Caco-2 (cell line): ENCODE results near the gene GRIA1. TPM values are rescaled to one million over a fixed set of nuclear protein-coding genes. Genes with fewer than 3 reads are reported as not detected.

Experiments
- BruUV-seq: library from RNA; stranded (reverse); fragments of 400-500 nt; replicated peaks from 2 replicates; lab custom pipeline; 2021; lab: Mats Ljungman, UMichigan
- CTCF ChIA-PET: fragments of 300-600 bp; sonication (Branson Sonifier 250); formaldehyde crosslinking; loops from one replicate; lab custom pipeline; 2022; ENCODE audit warnings: antibody characterized with exemption; lab: Charles Lee
- POLR2A ChIA-PET: fragments of 300-600 bp; sonication (Branson Sonifier 250); formaldehyde crosslinking; loops from one replicate; lab custom pipeline; 2022; ENCODE audit warnings: antibody characterized with exemption; lab: Charles Lee
- DNase-seq, 2 experiments: peaks; one replicate each; pipeline versions ENCODE4 v3.0.0 to v3.0.0-alpha.2; 2020 to 2022
- H3K27me3 ChIP-seq: replicated peaks from 2 replicates; pipeline ENCODE4 v1.6.0; 2011; ENCODE audit warnings: low read length; ENCODE audit not compliant: control insufficient read depth, insufficient read depth
- H3K36me3 ChIP-seq: 2 replicates; pipeline ENCODE4 v1.5.1; 2011; ENCODE audit warnings: low read length; ENCODE audit not compliant: control insufficient read depth, insufficient read depth
- H3K4me1 ChIP-seq: fragments of 250-450 bp; sonication (Bioruptor Pico); 2 replicates; pipeline ENCODE4 v1.5.1; 2020; ENCODE audit warnings: mild to moderate bottlenecking
- H3K4me3 ChIP-seq: 2 replicates; pipeline ENCODE4 v1.5.1; 2011; ENCODE audit warnings: low read depth, mild to moderate bottlenecking, control low read depth, low read length
- H3K9me3 ChIP-seq: fragments of 250-450 bp; sonication (Bioruptor Pico); 2 replicates; pipeline ENCODE4 v1.5.1; 2020; ENCODE audit warnings: mild to moderate bottlenecking, moderate library complexity
- H3K27ac Mint-ChIP-seq: one replicate; pipeline ENCODE4 v1.8.0; 2022; ENCODE audit warnings: mixed read lengths; ENCODE audit not compliant: unreplicated experiment
- H3K27me3 Mint-ChIP-seq: one replicate; pipeline ENCODE4 v1.8.0; 2022; ENCODE audit warnings: mixed read lengths; ENCODE audit not compliant: insufficient read depth, unreplicated experiment
- H3K36me3 Mint-ChIP-seq: one replicate; pipeline ENCODE4 v1.8.0; 2022; ENCODE audit warnings: mild to moderate bottlenecking, mixed read lengths; ENCODE audit not compliant: insufficient read depth, unreplicated experiment
- H3K4me1 Mint-ChIP-seq: one replicate; pipeline ENCODE4 v1.8.0; 2022; ENCODE audit warnings: low read depth, mixed read lengths; ENCODE audit not compliant: unreplicated experiment
- H3K4me3 Mint-ChIP-seq: one replicate; pipeline ENCODE4 v1.8.0; 2022; ENCODE audit warnings: mild to moderate bottlenecking, moderate library complexity, mixed read lengths; ENCODE audit not compliant: unreplicated experiment
- H3K9me3 Mint-ChIP-seq: one replicate; pipeline ENCODE4 v1.8.0; 2022; ENCODE audit warnings: mixed read lengths; ENCODE audit not compliant: unreplicated experiment
- CTCF ChIP-seq, 2 experiments: fragments of 200-600 bp in 1 of 2; IDR thresholded peaks; 1 replicate in 1 of 2; 2 replicates in 1 of 2; pipeline versions ENCODE4 v1.5.1 to v1.8.0; 2011 to 2022; ENCODE audit warnings: antibody characterized with exemption in 1 of 2, control low read depth in 1 of 2, inconsistent platforms in 1 of 2, low read depth in 1 of 2, low read length in 1 of 2, mild to moderate bottlenecking in 1 of 2, moderate library complexity in 1 of 2; ENCODE audit not compliant: insufficient read depth in 1 of 2, severe bottlenecking in 1 of 2, unreplicated experiment in 1 of 2
- intact Hi-C: fragments of 100-400 bp; cut with micrococcal nuclease; formaldehyde crosslinking; loops from one replicate; pipeline ENCODE4 v1.10.0; 2022; ENCODE audit not compliant: unreplicated experiment
- total RNA-seq: library from RNA; stranded (reverse); gene quantifications from 2 replicates; pipeline ENCODE4 v1.2.3, GENCODE V29; 2022

GRIA1 gene
- total RNA-seq, 1 experiment from 2014 or later: not detected

- BruUV-seq: no TSS peak
- H3K27me3 ChIP-seq: no peaks in the 10 kb centered on the region; the same call in 1 of the 2 replicates
- no peak overlapping the region for H3K4me3 ChIP-seq
- no peaks in the 10 kb centered on the region for H3K4me1 ChIP-seq
- TF ChIP-seq CTCF (IDR thresholded peaks at IDR 0.05; ENCODE audit: insufficient read depth in 1 of 2, low read depth in 1 of 2, low read length in 1 of 2, severe bottlenecking in 1 of 2, unreplicated experiment in 1 of 2): no peak
- CTCF ChIA-PET: no interaction called here
- no peak overlapping the region for H3K27ac Mint-ChIP-seq
- intact Hi-C loops: no loop called here
- H3K4me3 Mint-ChIP-seq: no peak overlapping the region
- H3K36me3 Mint-ChIP-seq: no peaks in the 10 kb centered on the region
- DNase-seq: no peak
- no peaks in the 10 kb centered on the region for H3K9me3 ChIP-seq
- no peaks in the 10 kb centered on the region for H3K9me3 Mint-ChIP-seq
- H3K36me3 ChIP-seq: no peaks in the 10 kb centered on the region
- peaks cover 13% of the 10 kb centered on the region for H3K27me3 Mint-ChIP-seq
- POLR2A ChIA-PET: no interaction called here
- no peaks in the 10 kb centered on the region for H3K4me1 Mint-ChIP-seq
These were observed 126.7 kb downstream of the GRIA1 start for GRCh38 chr5:153617190-153617589.

- Mint-ChIP-seq H3K9me3 (no peaks in the 10 kb centered on the region), H3K27ac (no peak overlapping the region), H3K4me1 (no peaks in the 10 kb centered on the region), H3K27me3 (peaks cover 13% of the 10 kb centered on the region), H3K36me3 (no peaks in the 10 kb centered on the region), H3K4me3 (no peak overlapping the region)
- DNase-seq: no peak
- intact Hi-C loops: no loop called here
- Histone ChIP-seq H3K4me3 (no peak overlapping the region), H3K4me1 (no peaks in the 10 kb centered on the region), H3K9me3 (no peaks in the 10 kb centered on the region), H3K36me3 (no peaks in the 10 kb centered on the region), H3K27me3 (no peaks in the 10 kb centered on the region; the same call in 1 of the 2 replicates)
- no peak for TF ChIP-seq CTCF (IDR thresholded peaks at IDR 0.05; ENCODE audit: insufficient read depth in 1 of 2, low read depth in 1 of 2, low read length in 1 of 2, severe bottlenecking in 1 of 2, unreplicated experiment in 1 of 2)
- ChIA-PET POLR2A (no interaction called here), CTCF (no interaction called here)
- BruUV-seq: no TSS peak
These were observed 127.8 kb downstream of the GRIA1 start for GRCh38 chr5:153618307-153618706.

- Histone ChIP-seq H3K4me1 (no peaks in the 10 kb centered on the region), H3K27me3 (no peaks in the 10 kb centered on the region; the same call in 1 of the 2 replicates), H3K9me3 (no peaks in the 10 kb centered on the region), H3K4me3 (no peak overlapping the region), H3K36me3 (no peaks in the 10 kb centered on the region)
- H3K27ac Mint-ChIP-seq: no peak overlapping the region
- POLR2A ChIA-PET: no interaction called here
- peaks cover 8% of the 10 kb centered on the region for H3K27me3 Mint-ChIP-seq
- intact Hi-C loops: no loop called here
- no peak for TF ChIP-seq CTCF (IDR thresholded peaks at IDR 0.05; ENCODE audit: insufficient read depth in 1 of 2, low read depth in 1 of 2, low read length in 1 of 2, severe bottlenecking in 1 of 2, unreplicated experiment in 1 of 2)
- no TSS peak for BruUV-seq
- H3K4me3 Mint-ChIP-seq: no peak overlapping the region
- H3K36me3 Mint-ChIP-seq: no peaks in the 10 kb centered on the region
- no peak for DNase-seq
- no peaks in the 10 kb centered on the region for H3K9me3 Mint-ChIP-seq
- no peaks in the 10 kb centered on the region for H3K4me1 Mint-ChIP-seq
- CTCF ChIA-PET: no interaction called here
These were observed 128.4 kb downstream of the GRIA1 start for GRCh38 chr5:153618867-153619266.
